Neuronal stem cell (in vitro differentiated cells): ENCODE measurements around the gene ST3GAL4. TPM values are rescaled to one million over a fixed set of nuclear protein-coding genes. Genes with fewer than 3 reads are reported as not detected.

Experiments used
- DNase-seq: peaks from one replicate; pipeline ENCODE4 v3.0.0-alpha.2; 2013; ENCODE audit warnings: low spot score
- H2AFZ ChIP-seq: one replicate; pipeline ENCODE4 v1.6.1; 2013; ENCODE audit warnings: mild to moderate bottlenecking, low read length, inconsistent platforms
- H2AK5ac ChIP-seq: 2 replicates; pipeline ENCODE4 v1.6.1; 2013; ENCODE audit warnings: low read depth, mild to moderate bottlenecking, inconsistent platforms, low read length, moderate library complexity, mixed read lengths
- H2BK120ac ChIP-seq: 2 replicates; pipeline ENCODE4 v1.6.1; 2013; ENCODE audit warnings: low read depth, mild to moderate bottlenecking, inconsistent platforms, low read length, moderate library complexity, mixed read lengths
- H2BK12ac ChIP-seq: one replicate; pipeline ENCODE4 v1.6.1; 2013; ENCODE audit warnings: low read length, inconsistent platforms
- H2BK15ac ChIP-seq: 2 replicates; pipeline ENCODE4 v1.6.1; 2013; ENCODE audit warnings: mild to moderate bottlenecking, low read length, inconsistent platforms, mixed read lengths
- H2BK5ac ChIP-seq: one replicate; pipeline ENCODE4 v1.6.1; 2013; ENCODE audit warnings: inconsistent platforms, mild to moderate bottlenecking, low read length, moderate library complexity
- H3K14ac ChIP-seq: one replicate; pipeline ENCODE4 v1.6.1; 2013; ENCODE audit warnings: low read length, inconsistent platforms
- H3K18ac ChIP-seq: 2 replicates; pipeline ENCODE4 v1.6.1; 2013; ENCODE audit warnings: low read length, inconsistent platforms
- H3K23ac ChIP-seq: 2 replicates; pipeline ENCODE4 v1.6.1; 2013; ENCODE audit warnings: low read depth, mild to moderate bottlenecking, mixed read lengths, low read length, inconsistent platforms; ENCODE audit not compliant: poor library complexity
- H3K27ac ChIP-seq: replicated peaks from 3 replicates; pipeline ENCODE4 v1.5.1; 2013; ENCODE audit warnings: low read length, inconsistent platforms
- H3K27me3 ChIP-seq, 3 experiments: 2 replicates each; pipeline ENCODE4 v1.6.1; 2013; ENCODE audit warnings: low read length in 3 of 3, mild to moderate bottlenecking in 2 of 3, inconsistent platforms in 1 of 3, low read depth in 1 of 3, mixed read lengths in 1 of 3, moderate library complexity in 1 of 3; ENCODE audit not compliant: control insufficient read depth in 3 of 3, insufficient read depth in 3 of 3
- H3K36me3 ChIP-seq, 2 donors: replicated peaks in 1 of 2; 2 replicates each; pipeline ENCODE4 v1.6.1; 2013; ENCODE audit warnings: low read length in 2 of 2; ENCODE audit not compliant: control insufficient read depth in 2 of 2, insufficient read depth in 2 of 2
- H3K4ac ChIP-seq: 2 replicates; pipeline ENCODE4 v1.6.1; 2013; ENCODE audit warnings: inconsistent platforms, mild to moderate bottlenecking, low read length, moderate library complexity
- H3K4me1 ChIP-seq, 2 donors: 1 replicate in 1 of 2; 2 replicates in 1 of 2; pipeline ENCODE4 v1.6.1; 2013; ENCODE audit warnings: low read length in 2 of 2, low read depth in 1 of 2; ENCODE audit not compliant: control insufficient read depth in 2 of 2, insufficient read depth in 1 of 2
- H3K4me2 ChIP-seq: one replicate; pipeline ENCODE4 v1.6.1; 2013; ENCODE audit warnings: mild to moderate bottlenecking, low read length, inconsistent platforms; ENCODE audit not compliant: insufficient read depth, poor library complexity, severe bottlenecking
- H3K4me3 ChIP-seq, 2 donors: 2 replicates each; pipeline ENCODE4 v1.5.1; 2013; ENCODE audit warnings: low read length in 2 of 2, mild to moderate bottlenecking in 2 of 2, inconsistent platforms in 1 of 2, moderate library complexity in 1 of 2
- H3K79me1 ChIP-seq: one replicate; pipeline ENCODE4 v1.6.1; 2013; ENCODE audit warnings: low read depth, mild to moderate bottlenecking, inconsistent platforms, low read length, moderate library complexity
- H3K9ac ChIP-seq: one replicate; pipeline ENCODE4 v1.6.1; 2013; ENCODE audit warnings: mild to moderate bottlenecking, low read depth, low read length, inconsistent platforms; ENCODE audit not compliant: poor library complexity
- H3K9me3 ChIP-seq, 2 donors: replicated peaks in 1 of 2; 2 replicates each; pipeline versions ENCODE3 to v1.6.1; 2013; ENCODE audit warnings: low read length in 2 of 2, mild to moderate bottlenecking in 2 of 2, inconsistent platforms in 1 of 2, low read depth in 1 of 2, mixed read lengths in 1 of 2, moderate library complexity in 1 of 2; ENCODE audit not compliant: control insufficient read depth in 2 of 2, insufficient read depth in 1 of 2
- H4K8ac ChIP-seq: one replicate; pipeline ENCODE4 v1.6.1; 2013; ENCODE audit warnings: low read depth, mild to moderate bottlenecking, inconsistent platforms, low read length, moderate library complexity
- H4K91ac ChIP-seq: one replicate; pipeline ENCODE4 v1.6.1; 2013; ENCODE audit warnings: low read length, low read depth, mild to moderate bottlenecking, inconsistent platforms; ENCODE audit not compliant: poor library complexity
- WGBS, 2 donors: extraction: QIAGEN DNeasy Blood & Tissue Kit; methylation state at CpG; one replicate each; pipeline ENCODE4 v1.1.7; 2013; ENCODE audit warnings: missing lambda C conversion rate in 2 of 2, mixed read lengths in 1 of 2; ENCODE audit not compliant: insufficient read length in 2 of 2, insufficient replicate concordance in 1 of 2; ENCODE audit errors: extremely low coverage in 2 of 2; 5-methylcytosine and 5-hydroxymethylcytosine counted together
- polyA plus RNA-seq, 2 experiments: library from polyadenylated mRNA; stranded (reverse); fragments of 200-250 nt; gene quantifications; one replicate each; pipeline ENCODE4 v1.2.3, GENCODE V29; 2013

Gene ST3GAL4
- 12.7 TPM for polyA plus RNA-seq (2013, experiment 1 of 2)
- polyA plus RNA-seq (2013, experiment 2 of 2), result 11.2 TPM

- peak within 1 kb of the TSS; percentile 95 for H2BK15ac ChIP-seq
- H2AK5ac ChIP-seq, result peak within 1 kb of the TSS; percentile 85
- peak within 1 kb of the TSS; percentile 41 for H4K91ac ChIP-seq
- peak within 1 kb of the TSS; percentile 52 for H3K23ac ChIP-seq
- H3K36me3 ChIP-seq, result peaks cover 4 to 30% of the 10 kb centered on the region in 2 donors
- peaks cover 19% of the 10 kb centered on the region for H3K79me1 ChIP-seq
- H3K4me3 ChIP-seq, result peak within 1 kb of the TSS; percentile 80 to 87
- H3K14ac ChIP-seq, result peak within 1 kb of the TSS; percentile 72
- H2AFZ ChIP-seq, result peak within 1 kb of the TSS; percentile 89
- H3K27ac ChIP-seq, result peak within 1 kb of the TSS; percentile 12
- no CpG with 5 or more reads among the region's 71 CpGs for WGBS, 2 donors
- peaks cover 12 to 20% of the 10 kb centered on the region in 2 donors for H3K4me1 ChIP-seq
- peak within 1 kb of the TSS; percentile 98 for H3K18ac ChIP-seq
- no peaks in the 10 kb centered on the region for H3K27me3 ChIP-seq
- DNase-seq, result peak; percentile 82
- H3K4ac ChIP-seq, result peak within 1 kb of the TSS; percentile 30
- H2BK120ac ChIP-seq, result peak within 1 kb of the TSS; percentile 21
- peak within 1 kb of the TSS; percentile 56 for H2BK5ac ChIP-seq
- H2BK12ac ChIP-seq, result peak within 1 kb of the TSS; percentile 86
- peak within 1 kb of the TSS; percentile 79 for H3K4me2 ChIP-seq
- H4K8ac ChIP-seq, result peak within 1 kb of the TSS; percentile 57
- peak within 1 kb of the TSS; percentile 97 for H3K9ac ChIP-seq
- H3K9me3 ChIP-seq, result peaks cover 0 to 2% of the 10 kb centered on the region in 2 donors
Observed at GRCh38 chr11:126355324-126355925, at the start of gene ST3GAL4. Gene ST3GAL4 (plus strand): TSS chr11:126355686. CDS start chr11:126406156, 50,470 bp downstream.

- H2BK15ac ChIP-seq, result no peak overlapping the region
- H2AK5ac ChIP-seq, result no peak overlapping the region
- no peak overlapping the region for H2BK120ac ChIP-seq
- no peak overlapping the region for H2BK12ac ChIP-seq
- no peak overlapping the region for H3K14ac ChIP-seq
- H3K18ac ChIP-seq, result no peak overlapping the region
- no peak overlapping the region for H2AFZ ChIP-seq
- H3K36me3 ChIP-seq, result peaks cover 6 to 27% of the 10 kb centered on the region in 2 donors
- H4K91ac ChIP-seq, result no peak overlapping the region
- no peaks in the 10 kb centered on the region for H3K27me3 ChIP-seq
- H3K9ac ChIP-seq, result no peak overlapping the region
- no peak overlapping the region for H3K4me2 ChIP-seq
- H3K79me1 ChIP-seq, result no peaks in the 10 kb centered on the region
- no peak for DNase-seq
- no CpG with 5 or more reads among the region's 4 CpGs for WGBS, 2 donors
- no peak overlapping the region for H3K4me3 ChIP-seq
- no peak overlapping the region for H2BK5ac ChIP-seq
- no peak overlapping the region for H4K8ac ChIP-seq
- H3K23ac ChIP-seq, result no peak overlapping the region
- H3K4ac ChIP-seq, result no peak overlapping the region
- H3K9me3 ChIP-seq, result no peaks in the 10 kb centered on the region
- peaks cover 4 to 10% of the 10 kb centered on the region in 2 donors for H3K4me1 ChIP-seq
- H3K27ac ChIP-seq, result no peak overlapping the region
Observed at GRCh38 chr11:126305699-126306098, 49.8 kb upstream of the ST3GAL4 start.

GRCh38 chr11:126307706-126308105, 47.8 kb upstream of the ST3GAL4 start:
- Histone ChIP-seq H3K4ac (no peak overlapping the region), H4K8ac (no peak overlapping the region), H4K91ac (no peak overlapping the region), H3K4me1 (peaks cover 4 to 10% of the 10 kb centered on the region in 2 donors), H3K9me3 (no peaks in the 10 kb centered on the region), H3K4me2 (no peak overlapping the region), H3K27me3 (no peaks in the 10 kb centered on the region), H2BK5ac (no peak overlapping the region), H3K36me3 (peaks cover 3 to 26% of the 10 kb centered on the region in 2 donors), H3K23ac (no peak overlapping the region), H2AK5ac (no peak overlapping the region), H2BK120ac (no peak overlapping the region), H3K79me1 (no peaks in the 10 kb centered on the region), H3K18ac (no peak overlapping the region), H3K9ac (no peak overlapping the region), H3K4me3 (no peak overlapping the region), H2BK12ac (no peak overlapping the region), H3K14ac (no peak overlapping the region), H3K27ac (no peak overlapping the region), H2BK15ac (no peak overlapping the region), H2AFZ (no peak overlapping the region)
- WGBS, 2 donors, result no CpG with 5 or more reads among the region's 5 CpGs
- no peak for DNase-seq

- H3K27ac ChIP-seq, result no peak overlapping the region
- H2AFZ ChIP-seq, result no peak overlapping the region
- no peak overlapping the region for H4K91ac ChIP-seq
- H3K9me3 ChIP-seq, result no peaks in the 10 kb centered on the region
- H4K8ac ChIP-seq, result no peak overlapping the region
- H3K79me1 ChIP-seq, result no peaks in the 10 kb centered on the region
- peaks cover 3 to 5% of the 10 kb centered on the region in 2 donors for H3K4me1 ChIP-seq
- no CpG with 5 or more reads among the region's 4 CpGs for WGBS, 2 donors
- no peak for DNase-seq
- no peak overlapping the region for H3K14ac ChIP-seq
- no peak overlapping the region for H2AK5ac ChIP-seq
- H3K23ac ChIP-seq, result no peak overlapping the region
- H3K9ac ChIP-seq, result no peak overlapping the region
- H2BK12ac ChIP-seq, result no peak overlapping the region
- H3K18ac ChIP-seq, result no peak overlapping the region
- no peak overlapping the region for H2BK5ac ChIP-seq
- H3K4ac ChIP-seq, result no peak overlapping the region
- no peak overlapping the region for H2BK15ac ChIP-seq
- no peak overlapping the region for H3K4me2 ChIP-seq
- no peak overlapping the region for H2BK120ac ChIP-seq
- H3K27me3 ChIP-seq, result no peaks in the 10 kb centered on the region
- H3K4me3 ChIP-seq, result no peak overlapping the region
- H3K36me3 ChIP-seq, result peaks cover 3 to 26% of the 10 kb centered on the region in 2 donors
Observed at GRCh38 chr11:126308271-126308671, 47.2 kb upstream of the ST3GAL4 start.
